ENCODE measurements around the gene FGF23. TPM values are rescaled to one million over a fixed set of nuclear protein-coding genes. Genes with fewer than 3 reads are reported as not detected.

The FGF23 gene
- total and polyA plus RNA-seq, 2 experiments from 2014 or later, result not detected

- Histone ChIP-seq H3K4me3 (no peak overlapping the region), H3K36me3 (ENCODE audit: low read depth) (no peaks in the 10 kb centered on the region), H4K20me1 (ENCODE audit: insufficient read depth) (no peaks in the 10 kb centered on the region), H3K9me2 (ENCODE audit: insufficient read depth) (no peaks in the 10 kb centered on the region), H3K79me2 (ENCODE audit: insufficient read depth) (no peaks in the 10 kb centered on the region), H3K27me3 (replicated peaks; ENCODE audit: insufficient read depth) (peaks cover 3% of the 10 kb centered on the region; the same call in 1 of the 2 replicates), H2AFZ (no peak overlapping the region), H3K4me1 (ENCODE audit: insufficient read depth) (no peaks in the 10 kb centered on the region), H3K4me2 (ENCODE audit: unreplicated experiment) (no peak overlapping the region), H3K27ac (no peak overlapping the region), H3K9ac (no peak overlapping the region), H3K9me3 (ENCODE audit: low read depth) (no peaks in the 10 kb centered on the region), H3F3A (ENCODE audit: insufficient read depth) (no peaks in the 10 kb centered on the region)
- in situ Hi-C loops (cut with MboI), result no loop called here
- no peak for DNase-seq
- 22 to 26% methylated on average over 11 to 12 of the region's 15 CpGs for WGBS, 2 experiments (ENCODE audit: low coverage in 1 of 2, low lambda C conversion rate in 2 of 2, missing lambda C conversion rate in 2 of 2)
- TF ChIP-seq EZH2 (IDR thresholded peaks at IDR 0.05; ENCODE audit: insufficient read depth, poor library complexity, severe bottlenecking) (no peak), EZH2phosphoT487 (IDR thresholded peaks at IDR 0.05; ENCODE audit: insufficient read depth, low read depth) (no peak)
These were observed 12.8 kb upstream of the FGF23 start for GRCh38 chr12:4392223-4392742.

- Histone ChIP-seq H3F3A (ENCODE audit: insufficient read depth) (no peaks in the 10 kb centered on the region), H3K4me3 (no peak overlapping the region), H2AFZ (no peak overlapping the region), H3K36me3 (ENCODE audit: low read depth) (no peaks in the 10 kb centered on the region), H3K27me3 (replicated peaks; ENCODE audit: insufficient read depth) (0 out of 2 replicates have a peak, but pooled peaks cover 4% of the 10 kb centered on the region), H3K9ac (no peak overlapping the region), H4K20me1 (ENCODE audit: insufficient read depth) (no peaks in the 10 kb centered on the region), H3K9me3 (ENCODE audit: low read depth) (no peaks in the 10 kb centered on the region), H3K4me2 (ENCODE audit: unreplicated experiment) (no peak overlapping the region), H3K27ac (no peak overlapping the region), H3K9me2 (ENCODE audit: insufficient read depth) (no peaks in the 10 kb centered on the region), H3K79me2 (ENCODE audit: insufficient read depth) (no peaks in the 10 kb centered on the region), H3K4me1 (ENCODE audit: insufficient read depth) (no peaks in the 10 kb centered on the region)
- TF ChIP-seq EZH2phosphoT487 (IDR thresholded peaks at IDR 0.05; ENCODE audit: insufficient read depth, low read depth) (no peak), EZH2 (IDR thresholded peaks at IDR 0.05; ENCODE audit: insufficient read depth, poor library complexity, severe bottlenecking) (no peak)
- in situ Hi-C loops (cut with MboI), result no loop called here
- WGBS, 2 experiments (ENCODE audit: low coverage in 1 of 2, low lambda C conversion rate in 2 of 2, missing lambda C conversion rate in 2 of 2), result 17 to 25% methylated on average over 2 of the region's 2 CpGs
- no peak for DNase-seq
These were observed 9.2 kb upstream of the FGF23 start for GRCh38 chr12:4388662-4389061.

DNA sequence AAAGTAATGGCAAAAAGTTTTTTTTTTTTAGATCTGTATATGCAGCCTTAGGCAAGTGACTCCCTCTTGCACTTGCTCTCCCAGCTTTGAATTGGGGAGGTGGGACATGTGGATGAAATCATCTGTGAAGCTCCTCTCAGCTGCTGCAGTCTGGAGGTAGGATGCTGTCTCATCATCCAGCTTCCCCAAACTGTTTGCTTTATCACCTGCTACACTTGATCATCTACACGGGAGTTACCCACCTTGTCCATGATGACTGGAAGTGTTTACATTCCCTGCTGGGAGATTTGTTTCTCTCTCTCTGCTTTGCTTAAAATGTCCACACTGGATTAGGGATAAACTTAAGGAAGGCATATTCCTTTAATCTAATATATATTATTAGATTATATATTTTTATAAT lies 8.5 kb upstream of the FGF23 start:
- Histone ChIP-seq H2AFZ (no peak overlapping the region), H3F3A (ENCODE audit: insufficient read depth) (no peaks in the 10 kb centered on the region), H3K79me2 (ENCODE audit: insufficient read depth) (no peaks in the 10 kb centered on the region), H4K20me1 (ENCODE audit: insufficient read depth) (no peaks in the 10 kb centered on the region), H3K36me3 (ENCODE audit: low read depth) (no peaks in the 10 kb centered on the region), H3K27ac (no peak overlapping the region), H3K27me3 (replicated peaks; ENCODE audit: insufficient read depth) (0 out of 2 replicates have a peak, but pooled peaks cover 4% of the 10 kb centered on the region), H3K4me2 (ENCODE audit: unreplicated experiment) (no peak overlapping the region), H3K4me3 (no peak overlapping the region), H3K9me3 (ENCODE audit: low read depth) (no peaks in the 10 kb centered on the region), H3K4me1 (ENCODE audit: insufficient read depth) (no peaks in the 10 kb centered on the region), H3K9ac (no peak overlapping the region), H3K9me2 (ENCODE audit: insufficient read depth) (no peaks in the 10 kb centered on the region)
- 56 to 64% methylated on average over 1 of the region's 1 CpG for WGBS, 2 experiments (ENCODE audit: low coverage in 1 of 2, low lambda C conversion rate in 2 of 2, missing lambda C conversion rate in 2 of 2)
- TF ChIP-seq EZH2 (IDR thresholded peaks at IDR 0.05; ENCODE audit: insufficient read depth, poor library complexity, severe bottlenecking), result no peak
- TF ChIP-seq EZH2phosphoT487 (IDR thresholded peaks at IDR 0.05; ENCODE audit: insufficient read depth, low read depth), result no peak
- in situ Hi-C loops (cut with MboI), result no loop called here
- DNase-seq, result no peak

GRCh38 chr12:4387607-4388006 lies 8.1 kb upstream of the FGF23 start:
- no peaks in the 10 kb centered on the region for H3K4me1 ChIP-seq (ENCODE audit: insufficient read depth)
- H3K27ac ChIP-seq, result no peak overlapping the region
- no peak overlapping the region for H3K4me3 ChIP-seq
- H4K20me1 ChIP-seq (ENCODE audit: insufficient read depth), result no peaks in the 10 kb centered on the region
- H2AFZ ChIP-seq, result no peak overlapping the region
- no peaks in the 10 kb centered on the region for H3K9me2 ChIP-seq (ENCODE audit: insufficient read depth)
- WGBS, 2 experiments (ENCODE audit: low coverage in 1 of 2, low lambda C conversion rate in 2 of 2, missing lambda C conversion rate in 2 of 2), result 33 to 44% methylated on average over 5 of the region's 5 CpGs
- no peak for DNase-seq
- H3K9me3 ChIP-seq (ENCODE audit: low read depth), result no peaks in the 10 kb centered on the region
- 0 out of 2 replicates have a peak, but pooled peaks cover 4% of the 10 kb centered on the region for H3K27me3 ChIP-seq (replicated peaks; ENCODE audit: insufficient read depth)
- H3K79me2 ChIP-seq (ENCODE audit: insufficient read depth), result no peaks in the 10 kb centered on the region
- TF ChIP-seq EZH2 (IDR thresholded peaks at IDR 0.05; ENCODE audit: insufficient read depth, poor library complexity, severe bottlenecking) (no peak), EZH2phosphoT487 (IDR thresholded peaks at IDR 0.05; ENCODE audit: insufficient read depth, low read depth) (no peak)
- H3F3A ChIP-seq (ENCODE audit: insufficient read depth), result no peaks in the 10 kb centered on the region
- no peaks in the 10 kb centered on the region for H3K36me3 ChIP-seq (ENCODE audit: low read depth)
- H3K4me2 ChIP-seq (ENCODE audit: unreplicated experiment), result no peak overlapping the region
- in situ Hi-C loops (cut with MboI), result no loop called here
- H3K9ac ChIP-seq, result no peak overlapping the region

Measured in GM23248 (cell line).